Nucleus accumbens (tissue), 56 donors: Measurements from ENCODE around the gene NEDD4L.
"Not testable (repeated sequence)": the region's sequence is repeated elsewhere in the genome, so short reads cannot be mapped to it uniquely, and the experiment has no call there.

Experiments
- DNase-seq, 56 donors: peaks; one replicate each; lab custom pipeline; 2025; lab: John Stamatoyannopoulos, UW

The NEDD4L gene

GRCh38 chr18:58143386-58143785 is 99.4 kb downstream of the NEDD4L start:
- no peak for DNase-seq

- no peak for DNase-seq
These were observed 100.1 kb downstream of the NEDD4L start for GRCh38 chr18:58144106-58144505.

GRCh38 chr18:58144671-58145285 is 100.8 kb downstream of the NEDD4L start:
- DNase-seq, result no peak

DNA sequence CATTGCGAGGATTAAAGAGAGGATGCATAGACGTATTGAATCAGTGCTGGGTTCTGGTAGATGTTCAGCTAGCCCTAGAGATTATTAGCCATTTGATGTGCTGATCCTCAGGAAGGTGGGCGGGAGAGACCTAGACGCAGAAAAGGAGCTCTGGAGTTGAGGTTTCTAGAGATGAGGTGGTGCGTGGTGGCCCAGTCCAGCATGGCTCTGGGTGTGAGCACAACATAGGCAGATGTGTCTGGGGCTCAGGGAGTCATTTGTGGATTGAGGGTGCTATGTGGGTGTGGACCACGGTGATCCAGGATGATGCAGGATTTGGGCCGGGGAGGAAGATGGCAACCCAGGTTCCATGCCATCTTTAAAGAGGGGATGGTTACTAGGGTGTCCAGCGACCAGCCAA is 102.1 kb downstream of the NEDD4L start:
- DNase-seq, result no peak

- DNase-seq, result no peak
These were observed 105.0 kb downstream of the NEDD4L start for GRCh38 chr18:58148954-58149471.

- DNase-seq, result no peak
These were observed 106.7 kb downstream of the NEDD4L start for GRCh38 chr18:58150772-58151171.

DNA sequence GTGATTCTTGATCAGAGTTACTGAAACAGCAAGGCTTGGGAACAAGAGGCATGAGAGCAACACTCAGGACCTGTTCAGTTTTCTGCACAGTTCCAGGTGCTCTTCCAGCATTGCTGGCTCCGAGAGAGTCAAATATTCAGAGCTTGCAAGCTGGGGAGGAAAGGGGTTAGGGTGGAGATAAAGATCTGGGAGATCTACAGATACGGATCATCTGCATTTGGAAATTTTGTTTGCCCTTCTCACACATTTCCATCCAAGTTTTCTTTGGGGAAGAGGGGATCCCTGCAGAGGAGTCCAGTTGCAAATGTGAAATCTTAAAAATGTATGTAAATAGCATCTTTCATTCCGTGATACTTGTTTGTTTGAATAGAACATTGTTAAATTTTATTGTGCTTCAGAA is 108.2 kb downstream of the NEDD4L start:
- no peak for DNase-seq

DNA sequence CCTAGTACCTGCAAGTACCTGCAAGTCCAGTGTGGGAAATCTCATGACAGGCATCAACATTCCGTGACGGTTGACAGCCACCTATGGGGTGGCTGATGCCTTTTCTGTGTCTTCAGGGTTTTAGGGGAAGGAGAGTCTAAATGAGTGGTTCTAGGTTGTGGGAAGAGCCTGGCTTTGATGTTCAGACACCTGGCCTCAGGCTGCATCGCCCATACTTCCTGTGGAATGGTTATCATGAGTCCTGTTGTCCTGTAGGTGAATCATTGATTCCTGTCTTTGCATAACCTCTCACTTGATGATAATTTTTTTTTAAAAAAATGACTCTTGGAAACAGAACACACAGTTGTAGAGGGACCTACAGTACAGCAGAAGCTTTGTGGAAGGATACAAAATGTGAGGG is 108.9 kb downstream of the NEDD4L start:
- no peak for DNase-seq

- no peak for DNase-seq
These were observed 112.5 kb downstream of the NEDD4L start for GRCh38 chr18:58156516-58156915.

DNA sequence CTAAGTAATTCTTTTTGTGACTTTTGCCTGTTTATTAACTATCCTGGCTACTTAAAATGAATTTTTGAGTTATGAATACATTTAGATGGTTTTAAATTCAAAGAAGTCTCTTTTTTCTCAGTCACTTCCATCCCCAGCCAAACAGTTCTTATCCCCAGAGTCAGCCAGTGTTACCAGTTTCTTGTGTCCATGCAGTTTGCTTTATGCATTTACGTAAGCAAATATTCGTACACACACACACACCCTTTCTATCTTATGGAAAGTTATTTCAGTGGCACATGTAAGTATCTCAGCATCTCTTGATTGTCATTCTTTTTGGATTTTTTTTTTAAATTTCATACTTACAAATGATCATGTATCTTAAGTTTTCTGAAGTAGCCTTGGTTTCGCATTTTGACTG is 113.2 kb downstream of the NEDD4L start:
- no peak for DNase-seq

- DNase-seq, result no peak
These were observed 114.0 kb downstream of the NEDD4L start for GRCh38 chr18:58158008-58158407.

DNA sequence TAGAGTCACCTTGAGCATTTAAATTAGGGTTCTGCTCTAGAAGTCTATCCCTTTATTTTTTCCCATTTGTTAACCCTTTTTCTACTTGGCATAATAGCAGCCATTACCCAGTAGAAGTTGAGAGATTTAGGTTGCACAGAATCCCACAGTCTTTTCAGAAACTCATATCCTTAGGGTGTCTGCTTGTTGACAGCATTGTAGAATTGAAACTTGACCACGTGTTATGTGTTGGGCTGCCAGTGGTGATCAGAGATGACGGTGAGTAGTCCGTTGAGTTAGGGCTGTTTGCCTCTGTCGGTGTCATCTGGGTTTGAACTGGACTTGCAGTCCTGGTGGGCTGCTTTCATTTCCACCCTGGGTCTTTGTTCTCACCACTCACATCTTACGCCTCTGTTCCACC is 114.4 kb downstream of the NEDD4L start:
- DNase-seq, result no peak

DNA sequence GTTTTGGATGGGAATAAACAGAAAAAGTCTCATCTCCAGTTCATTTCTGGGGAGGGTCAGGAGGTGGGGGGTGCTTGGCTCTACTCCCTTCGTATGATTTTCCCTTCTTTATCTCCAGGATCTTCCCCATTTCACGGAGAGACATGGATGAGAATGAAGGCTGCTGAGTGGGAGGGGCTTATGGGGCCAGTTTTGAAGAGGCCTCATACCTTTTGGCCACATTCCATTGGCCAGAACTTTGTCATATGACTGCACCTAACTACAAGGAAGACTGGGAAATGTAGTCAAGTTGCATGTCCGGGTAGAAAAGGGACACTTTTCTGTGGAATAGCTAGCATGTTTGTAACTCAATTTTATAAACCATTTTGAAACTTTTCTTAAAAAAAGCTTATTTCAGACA is 117.6 kb downstream of the NEDD4L start:
- DNase-seq, result no peak

- no peak for DNase-seq
These were observed 118.1 kb downstream of the NEDD4L start for GRCh38 chr18:58162127-58162526.

- no peak for DNase-seq
These were observed 119.1 kb downstream of the NEDD4L start for GRCh38 chr18:58163004-58163590.

GRCh38 chr18:58166278-58166844 is 122.3 kb downstream of the NEDD4L start:
- DNase-seq, result no peak

DNA sequence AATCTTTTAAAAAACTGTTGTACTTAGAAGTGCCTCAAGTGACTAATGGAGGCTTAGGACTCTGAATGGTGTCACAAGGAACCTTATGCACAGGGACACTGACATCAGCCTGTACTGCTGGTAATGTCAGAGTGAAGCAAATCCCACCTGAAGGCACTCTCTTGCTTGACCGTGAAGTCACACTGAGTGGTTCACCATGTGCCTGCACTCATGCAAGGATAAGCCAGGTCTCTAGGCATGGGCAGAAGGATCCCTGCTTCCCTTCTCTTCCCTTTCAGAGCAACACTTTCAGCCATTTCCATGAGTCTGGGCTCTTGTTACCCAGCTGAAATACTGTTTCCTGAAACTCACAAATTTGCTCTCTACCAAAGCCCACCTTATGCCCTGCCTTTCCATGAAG is 123.0 kb downstream of the NEDD4L start:
- no peak for DNase-seq

DNA sequence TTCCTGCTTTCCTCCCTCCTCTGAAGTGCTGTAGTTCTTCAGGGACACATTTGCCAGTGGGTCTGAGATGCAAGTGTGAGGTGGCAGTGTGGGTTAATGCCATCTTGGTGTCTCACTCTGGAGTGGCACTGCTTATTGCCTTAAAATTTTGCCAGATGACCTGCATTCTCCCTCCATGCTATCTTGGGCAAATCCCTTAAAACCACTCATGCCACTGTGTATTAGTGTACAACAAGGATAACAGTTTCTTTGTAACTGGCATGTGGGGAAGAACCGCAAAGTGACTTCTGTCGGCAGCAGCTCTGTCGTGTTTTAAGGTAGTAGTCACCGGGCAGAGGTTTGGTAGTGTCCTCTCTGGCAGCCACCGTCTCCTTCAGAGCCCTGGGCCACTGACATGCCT is 124.2 kb downstream of the NEDD4L start:
- no peak for DNase-seq

DNA sequence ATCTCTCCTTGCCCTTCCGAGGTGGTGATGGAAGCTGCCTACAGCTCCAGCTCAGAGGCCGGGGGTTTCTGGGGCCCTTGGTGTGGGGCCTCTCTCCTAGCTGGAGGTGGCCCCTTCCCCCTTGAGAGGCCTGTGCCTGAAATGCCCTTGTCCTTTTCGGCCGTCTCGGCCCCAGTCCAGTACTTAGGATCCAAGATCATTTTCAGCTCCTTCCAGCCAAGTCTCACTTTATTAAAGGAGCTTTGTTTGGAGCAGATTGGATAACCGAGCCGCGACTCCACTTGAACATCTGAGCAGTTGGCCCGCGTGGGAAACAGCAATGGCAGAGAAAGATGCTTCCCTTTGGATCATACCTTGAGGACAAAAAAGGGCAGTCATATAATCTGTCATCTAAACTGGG is 125.0 kb downstream of the NEDD4L start:
- peak in 4 of 56 donors; percentile 17 to 28 (median 21) for DNase-seq

DNA sequence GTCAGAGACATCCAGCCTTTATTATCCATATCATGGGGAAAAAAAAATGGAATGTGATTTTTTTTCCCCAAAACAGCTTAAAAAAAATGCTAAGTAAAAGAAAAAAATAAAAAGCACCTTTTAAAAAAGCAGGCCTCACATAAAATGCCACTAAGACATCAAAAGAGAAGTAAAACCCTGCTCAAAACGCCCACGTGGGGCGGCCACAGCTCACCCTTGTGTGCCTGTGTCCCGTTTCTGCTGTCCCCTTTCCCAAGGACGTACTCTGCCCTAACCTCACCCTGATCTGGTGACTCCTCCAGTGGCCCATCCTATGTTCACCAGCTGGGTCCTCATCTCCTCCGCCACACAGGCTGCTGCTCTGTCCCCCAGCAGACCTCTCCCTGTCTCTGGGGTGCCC is 125.4 kb downstream of the NEDD4L start:
- no peak for DNase-seq

- DNase-seq, result not testable (repeated sequence)
These were observed 126.0 kb downstream of the NEDD4L start for GRCh38 chr18:58170036-58170435.

- no peak for DNase-seq
These were observed 128.0 kb downstream of the NEDD4L start for GRCh38 chr18:58172031-58172430.
